SK-N-SH treated with all-trans-retinoic acid at 6 μM for 48 hours (cell line): ENCODE measurements around the gene VPREB1.
"Not testable (repeated sequence)": the region's sequence is repeated elsewhere in the genome, so short reads cannot be mapped to it uniquely, and the experiment has no call there.

Experiments
- ATAC-seq: fragments of 200-7000 bp; cut with Tn5 transposase; 3 replicates; pipeline ENCODE4 v1.9.1; 2020; ENCODE audit warnings: mild to moderate bottlenecking, moderate library complexity
- ARNTL ChIP-seq: fragments of 450-650 bp; formaldehyde crosslinking; IDR thresholded peaks from 2 replicates; pipeline ENCODE4 v1.5.0; 2020; ENCODE audit warnings: low read depth, mild to moderate bottlenecking, moderate library complexity, borderline replicate concordance
- CSDC2 ChIP-seq: fragments of 250-450 bp; sonication (Bioruptor Pico); IDR thresholded peaks from 2 replicates; pipeline ENCODE4 v1.5.0; 2020; ENCODE audit warnings: mild to moderate bottlenecking, moderate library complexity
- ESRRG ChIP-seq: fragments of 250-450 bp; sonication (Bioruptor Pico); IDR thresholded peaks from 2 replicates; pipeline ENCODE4 v1.6.1; 2021; ENCODE audit warnings: mild to moderate bottlenecking
- GLIS3 ChIP-seq: fragments of 250-450 bp; sonication (Bioruptor Pico); IDR thresholded peaks from 2 replicates; pipeline ENCODE4 v1.5.0; 2020; ENCODE audit warnings: mild to moderate bottlenecking, moderate library complexity
- ISL1 ChIP-seq: fragments of 250-450 bp; sonication (Bioruptor Pico); IDR thresholded peaks from 2 replicates; pipeline ENCODE4 v2.1.2; 2022; ENCODE audit warnings: mild to moderate bottlenecking, moderate library complexity
- OSR1 ChIP-seq: fragments of 250-450 bp; sonication (Bioruptor Pico); IDR thresholded peaks from 2 replicates; pipeline ENCODE4 v1.8.0; 2022; ENCODE audit warnings: moderate library complexity, mild to moderate bottlenecking, inconsistent platforms
- PPARA ChIP-seq: fragments of 250-450 bp; sonication (Bioruptor Pico); IDR thresholded peaks from 2 replicates; pipeline ENCODE4 v1.5.0; 2020; ENCODE audit warnings: mild to moderate bottlenecking, borderline replicate concordance
- RARB ChIP-seq: fragments of 250-450 bp; sonication (Bioruptor Pico); IDR thresholded peaks from 2 replicates; pipeline ENCODE4 v1.8.0; 2021; ENCODE audit warnings: mild to moderate bottlenecking, moderate library complexity
- SNAI2 ChIP-seq: fragments of 250-450 bp; sonication (Bioruptor Pico); IDR thresholded peaks from 2 replicates; pipeline ENCODE4 v1.5.0; 2020; ENCODE audit warnings: mild to moderate bottlenecking, moderate library complexity
- TCF4 ChIP-seq: fragments of 250-450 bp; sonication (Bioruptor Pico); IDR thresholded peaks from 2 replicates; pipeline ENCODE4 v1.8.0; 2021; ENCODE audit warnings: mild to moderate bottlenecking, moderate library complexity, borderline replicate concordance
- TOX ChIP-seq: fragments of 250-450 bp; sonication (Bioruptor Pico); IDR thresholded peaks from 2 replicates; pipeline ENCODE4 v1.8.0; 2021; ENCODE audit warnings: mild to moderate bottlenecking, moderate library complexity, borderline replicate concordance
- ZC3H10 ChIP-seq: fragments of 250-450 bp; sonication (Bioruptor Pico); IDR thresholded peaks from 2 replicates; pipeline ENCODE4 v1.5.1; 2021; ENCODE audit warnings: mild to moderate bottlenecking, moderate library complexity
- ZFP3 ChIP-seq: fragments of 250-450 bp; sonication (Bioruptor Pico); IDR thresholded peaks from 2 replicates; pipeline ENCODE4 v1.5.0; 2020; ENCODE audit warnings: mild to moderate bottlenecking, moderate library complexity
- ZFP30 ChIP-seq: fragments of 450-650 bp; formaldehyde crosslinking; IDR thresholded peaks from 2 replicates; pipeline ENCODE4 v1.5.0; 2022; ENCODE audit warnings: mild to moderate bottlenecking, moderate library complexity
- ZNF565 ChIP-seq: fragments of 450-650 bp; formaldehyde crosslinking; conservative IDR thresholded peaks from 2 replicates; pipeline ENCODE4 v1.5.0; 2020; ENCODE audit warnings: low read depth, mild to moderate bottlenecking, moderate library complexity
- ZNF8 ChIP-seq: fragments of 450-650 bp; formaldehyde crosslinking; IDR thresholded peaks from 2 replicates; pipeline ENCODE4 v1.5.0; 2020; ENCODE audit warnings: mild to moderate bottlenecking, moderate library complexity
- TF ChIP-seq, protein P1 (sequence below): fragments of 250-450 bp; sonication (Bioruptor Pico); IDR thresholded peaks from 2 replicates; pipeline ENCODE4 v1.8.0; 2020; ENCODE audit warnings: mild to moderate bottlenecking, moderate library complexity, borderline replicate concordance
- TF ChIP-seq, protein P2 (sequence below): fragments of 250-450 bp; sonication (Bioruptor Pico); IDR thresholded peaks from 2 replicates; pipeline ENCODE4 v1.5.1; 2020; ENCODE audit warnings: low read depth, mild to moderate bottlenecking, moderate library complexity
- TF ChIP-seq, protein P3 (sequence below): fragments of 250-450 bp; sonication (Bioruptor Pico); IDR thresholded peaks from 2 replicates; pipeline ENCODE4 v1.8.0; 2021; ENCODE audit warnings: low read depth, mild to moderate bottlenecking, moderate library complexity, borderline replicate concordance
- TF ChIP-seq, protein P4 (sequence below): fragments of 250-450 bp; sonication (Bioruptor Pico); IDR thresholded peaks from 2 replicates; pipeline ENCODE4 v1.5.1; 2021; ENCODE audit warnings: mild to moderate bottlenecking, moderate library complexity
- TF ChIP-seq, protein P5 (sequence below): fragments of 250-450 bp; sonication (Bioruptor Pico); IDR thresholded peaks from 2 replicates; pipeline ENCODE4 v1.5.0; 2020; ENCODE audit warnings: mild to moderate bottlenecking, moderate library complexity

VPREB1 gene

DNA sequence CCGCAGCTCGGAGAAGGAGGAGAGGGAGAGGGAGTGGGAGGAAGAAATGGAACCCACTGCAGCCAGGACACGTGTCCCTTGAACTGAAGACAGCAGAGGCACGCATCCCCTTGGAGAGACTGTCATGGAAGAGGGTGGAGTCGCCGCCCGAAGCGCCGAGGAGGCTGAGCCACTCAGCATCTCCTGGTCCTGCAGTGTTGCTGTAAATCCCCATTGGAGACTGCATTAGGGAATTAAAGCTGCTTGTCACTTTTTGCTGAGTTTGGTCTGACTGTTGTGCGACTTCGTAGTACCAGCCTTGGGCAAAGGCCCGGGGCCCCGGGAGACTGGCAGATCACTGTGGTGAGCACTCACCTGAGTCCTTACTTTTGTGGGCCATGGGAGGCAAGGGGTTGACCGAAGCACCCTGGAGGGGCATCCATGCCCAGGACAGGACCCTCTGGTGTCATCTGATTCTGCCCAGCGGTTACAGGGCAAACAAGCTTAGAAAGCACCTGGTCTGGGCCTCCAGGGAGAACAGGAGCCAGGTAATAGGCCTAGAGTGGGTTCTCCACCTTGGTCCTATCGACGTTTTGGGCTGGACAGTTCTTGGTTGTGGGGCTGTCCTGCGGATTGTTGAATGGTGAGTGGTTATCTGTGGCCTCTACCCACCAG is 797 bp downstream of the VPREB1 start (continued):
- TF ChIP-seq ZFP3 (no peak), ARNTL (CRISPR knock-in tag) (no peak), ZNF8 (CRISPR knock-in tag) (no peak), RARB (CRISPR knock-in tag) (no peak), TOX (CRISPR knock-in tag) (no peak), CSDC2 (CRISPR knock-in tag) (no peak)
- TF ChIP-seq, all 23 proteins: peak for 0

DNA sequence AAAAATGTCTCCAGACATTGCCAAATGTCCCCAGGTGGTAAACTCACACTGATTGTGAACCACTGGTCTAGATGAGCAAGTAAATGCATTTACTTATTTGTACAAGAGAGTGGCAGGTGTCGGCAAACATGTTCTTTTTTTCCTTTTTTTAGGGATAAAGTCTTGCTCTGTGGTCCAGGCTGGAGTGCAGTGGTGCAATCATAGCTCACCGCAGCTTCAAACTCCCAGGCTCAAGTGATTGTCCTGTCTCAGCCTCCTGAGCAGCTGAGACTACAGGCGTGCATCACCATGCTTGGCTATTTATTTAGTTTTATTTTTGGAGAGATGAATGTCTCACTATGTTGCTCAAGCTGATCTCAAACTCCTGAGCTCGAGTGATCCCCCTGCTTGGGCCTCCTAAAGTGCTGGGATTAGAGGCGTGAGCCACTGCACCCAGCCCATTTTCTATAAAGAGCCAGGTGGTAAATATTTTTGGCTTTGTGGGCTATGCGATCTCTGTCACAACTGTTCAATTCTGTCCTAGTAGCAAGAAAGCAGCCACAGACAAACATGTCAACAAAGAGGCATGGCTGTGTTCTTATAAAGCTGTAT is 1.4 kb downstream of the VPREB1 start:
- TF ChIP-seq, protein P1, sequence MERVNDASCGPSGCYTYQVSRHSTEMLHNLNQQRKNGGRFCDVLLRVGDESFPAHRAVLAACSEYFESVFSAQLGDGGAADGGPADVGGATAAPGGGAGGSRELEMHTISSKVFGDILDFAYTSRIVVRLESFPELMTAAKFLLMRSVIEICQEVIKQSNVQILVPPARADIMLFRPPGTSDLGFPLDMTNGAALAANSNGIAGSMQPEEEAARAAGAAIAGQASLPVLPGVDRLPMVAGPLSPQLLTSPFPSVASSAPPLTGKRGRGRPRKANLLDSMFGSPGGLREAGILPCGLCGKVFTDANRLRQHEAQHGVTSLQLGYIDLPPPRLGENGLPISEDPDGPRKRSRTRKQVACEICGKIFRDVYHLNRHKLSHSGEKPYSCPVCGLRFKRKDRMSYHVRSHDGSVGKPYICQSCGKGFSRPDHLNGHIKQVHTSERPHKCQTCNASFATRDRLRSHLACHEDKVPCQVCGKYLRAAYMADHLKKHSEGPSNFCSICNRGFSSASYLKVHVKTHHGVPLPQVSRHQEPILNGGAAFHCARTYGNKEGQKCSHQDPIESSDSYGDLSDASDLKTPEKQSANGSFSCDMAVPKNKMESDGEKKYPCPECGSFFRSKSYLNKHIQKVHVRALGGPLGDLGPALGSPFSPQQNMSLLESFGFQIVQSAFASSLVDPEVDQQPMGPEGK: no peak
- TF ChIP-seq GLIS3 (no peak), PPARA (CRISPR knock-in tag) (no peak), TCF4 (no peak), ZFP30 (CRISPR knock-in tag) (no peak), ARNTL (CRISPR knock-in tag) (no peak), ESRRG (no peak)
- TF ChIP-seq, protein P2, sequence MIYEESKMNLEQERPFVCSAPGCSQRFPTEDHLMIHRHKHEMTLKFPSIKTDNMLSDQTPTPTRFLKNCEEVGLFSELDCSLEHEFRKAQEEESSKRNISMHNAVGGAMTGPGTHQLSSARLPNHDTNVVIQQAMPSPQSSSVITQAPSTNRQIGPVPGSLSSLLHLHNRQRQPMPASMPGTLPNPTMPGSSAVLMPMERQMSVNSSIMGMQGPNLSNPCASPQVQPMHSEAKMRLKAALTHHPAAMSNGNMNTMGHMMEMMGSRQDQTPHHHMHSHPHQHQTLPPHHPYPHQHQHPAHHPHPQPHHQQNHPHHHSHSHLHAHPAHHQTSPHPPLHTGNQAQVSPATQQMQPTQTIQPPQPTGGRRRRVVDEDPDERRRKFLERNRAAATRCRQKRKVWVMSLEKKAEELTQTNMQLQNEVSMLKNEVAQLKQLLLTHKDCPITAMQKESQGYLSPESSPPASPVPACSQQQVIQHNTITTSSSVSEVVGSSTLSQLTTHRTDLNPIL (CRISPR knock-in tag): no peak
- TF ChIP-seq, protein P3, sequence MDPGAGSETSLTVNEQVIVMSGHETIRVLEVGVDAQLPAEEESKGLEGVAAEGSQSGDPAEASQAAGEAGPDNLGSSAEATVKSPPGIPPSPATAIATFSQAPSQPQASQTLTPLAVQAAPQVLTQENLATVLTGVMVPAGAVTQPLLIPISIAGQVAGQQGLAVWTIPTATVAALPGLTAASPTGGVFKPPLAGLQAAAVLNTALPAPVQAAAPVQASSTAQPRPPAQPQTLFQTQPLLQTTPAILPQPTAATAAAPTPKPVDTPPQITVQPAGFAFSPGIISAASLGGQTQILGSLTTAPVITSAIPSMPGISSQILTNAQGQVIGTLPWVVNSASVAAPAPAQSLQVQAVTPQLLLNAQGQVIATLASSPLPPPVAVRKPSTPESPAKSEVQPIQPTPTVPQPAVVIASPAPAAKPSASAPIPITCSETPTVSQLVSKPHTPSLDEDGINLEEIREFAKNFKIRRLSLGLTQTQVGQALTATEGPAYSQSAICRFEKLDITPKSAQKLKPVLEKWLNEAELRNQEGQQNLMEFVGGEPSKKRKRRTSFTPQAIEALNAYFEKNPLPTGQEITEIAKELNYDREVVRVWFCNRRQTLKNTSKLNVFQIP (CRISPR knock-in tag): no peak

DNA sequence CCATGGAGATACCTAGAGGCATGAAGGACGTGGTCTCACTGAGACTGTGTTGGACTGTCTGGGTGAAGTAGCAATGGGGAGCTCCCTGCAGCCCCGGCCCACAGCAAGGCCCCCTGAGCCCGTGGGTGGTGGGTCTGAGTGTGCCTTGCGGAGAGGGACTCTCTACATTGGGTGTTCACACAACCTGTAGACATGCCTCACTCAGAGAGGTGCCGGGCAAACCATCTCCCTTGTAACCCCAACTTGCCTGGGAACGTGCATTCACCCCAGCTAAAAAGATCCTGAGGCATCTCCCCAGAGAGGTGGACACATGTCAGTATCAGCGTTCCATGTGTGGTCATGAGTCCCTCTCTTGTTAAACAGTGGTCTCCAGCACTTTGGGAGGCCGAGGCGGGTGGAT is 2.1 kb downstream of the VPREB1 start:
- no peak for TF ChIP-seq ZNF565
- TF ChIP-seq SNAI2: no peak
- TF ChIP-seq OSR1 (CRISPR knock-in tag): no peak
- TF ChIP-seq ESRRG: no peak
- TF ChIP-seq ISL1 (CRISPR knock-in tag): no peak
- TF ChIP-seq TOX (CRISPR knock-in tag): no peak
- TF ChIP-seq, protein P4, sequence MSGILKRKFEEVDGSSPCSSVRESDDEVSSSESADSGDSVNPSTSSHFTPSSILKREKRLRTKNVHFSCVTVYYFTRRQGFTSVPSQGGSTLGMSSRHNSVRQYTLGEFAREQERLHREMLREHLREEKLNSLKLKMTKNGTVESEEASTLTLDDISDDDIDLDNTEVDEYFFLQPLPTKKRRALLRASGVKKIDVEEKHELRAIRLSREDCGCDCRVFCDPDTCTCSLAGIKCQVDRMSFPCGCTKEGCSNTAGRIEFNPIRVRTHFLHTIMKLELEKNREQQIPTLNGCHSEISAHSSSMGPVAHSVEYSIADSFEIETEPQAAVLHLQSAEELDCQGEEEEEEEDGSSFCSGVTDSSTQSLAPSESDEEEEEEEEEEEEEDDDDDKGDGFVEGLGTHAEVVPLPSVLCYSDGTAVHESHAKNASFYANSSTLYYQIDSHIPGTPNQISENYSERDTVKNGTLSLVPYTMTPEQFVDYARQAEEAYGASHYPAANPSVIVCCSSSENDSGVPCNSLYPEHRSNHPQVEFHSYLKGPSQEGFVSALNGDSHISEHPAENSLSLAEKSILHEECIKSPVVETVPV (CRISPR knock-in tag): no peak
- no peak for TF ChIP-seq ARNTL (CRISPR knock-in tag)
- ATAC-seq: no peak

More for the DNA sequence above, 1.4 kb downstream of the VPREB1 start:
- no peak for ATAC-seq

DNA sequence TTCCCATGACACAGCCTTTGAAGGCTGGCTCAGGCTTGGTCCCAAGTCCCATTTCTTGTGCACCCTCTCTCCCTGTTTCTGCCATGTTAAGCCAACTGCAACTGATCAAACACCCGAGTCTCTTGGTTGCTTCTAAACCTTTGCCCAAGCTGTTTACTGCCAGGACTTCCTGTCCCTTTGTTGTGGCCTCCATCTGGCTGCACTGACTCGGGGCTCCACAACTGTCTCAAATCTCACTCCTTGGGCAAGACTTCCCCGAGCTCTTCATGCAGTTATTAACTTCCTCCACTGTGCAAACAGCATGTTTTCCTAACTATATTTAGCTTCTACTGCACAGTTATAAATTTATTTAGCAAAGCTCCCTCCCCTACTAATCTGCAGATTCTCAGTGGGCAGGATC is 4.3 kb downstream of the VPREB1 start:
- TF ChIP-seq, protein P5, sequence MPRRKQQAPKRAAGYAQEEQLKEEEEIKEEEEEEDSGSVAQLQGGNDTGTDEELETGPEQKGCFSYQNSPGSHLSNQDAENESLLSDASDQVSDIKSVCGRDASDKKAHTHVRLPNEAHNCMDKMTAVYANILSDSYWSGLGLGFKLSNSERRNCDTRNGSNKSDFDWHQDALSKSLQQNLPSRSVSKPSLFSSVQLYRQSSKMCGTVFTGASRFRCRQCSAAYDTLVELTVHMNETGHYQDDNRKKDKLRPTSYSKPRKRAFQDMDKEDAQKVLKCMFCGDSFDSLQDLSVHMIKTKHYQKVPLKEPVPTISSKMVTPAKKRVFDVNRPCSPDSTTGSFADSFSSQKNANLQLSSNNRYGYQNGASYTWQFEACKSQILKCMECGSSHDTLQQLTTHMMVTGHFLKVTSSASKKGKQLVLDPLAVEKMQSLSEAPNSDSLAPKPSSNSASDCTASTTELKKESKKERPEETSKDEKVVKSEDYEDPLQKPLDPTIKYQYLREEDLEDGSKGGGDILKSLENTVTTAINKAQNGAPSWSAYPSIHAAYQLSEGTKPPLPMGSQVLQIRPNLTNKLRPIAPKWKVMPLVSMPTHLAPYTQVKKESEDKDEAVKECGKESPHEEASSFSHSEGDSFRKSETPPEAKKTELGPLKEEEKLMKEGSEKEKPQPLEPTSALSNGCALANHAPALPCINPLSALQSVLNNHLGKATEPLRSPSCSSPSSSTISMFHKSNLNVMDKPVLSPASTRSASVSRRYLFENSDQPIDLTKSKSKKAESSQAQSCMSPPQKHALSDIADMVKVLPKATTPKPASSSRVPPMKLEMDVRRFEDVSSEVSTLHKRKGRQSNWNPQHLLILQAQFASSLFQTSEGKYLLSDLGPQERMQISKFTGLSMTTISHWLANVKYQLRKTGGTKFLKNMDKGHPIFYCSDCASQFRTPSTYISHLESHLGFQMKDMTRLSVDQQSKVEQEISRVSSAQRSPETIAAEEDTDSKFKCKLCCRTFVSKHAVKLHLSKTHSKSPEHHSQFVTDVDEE (CRISPR knock-in tag): no peak
- TF ChIP-seq, protein P2 (CRISPR knock-in tag): no peak
- no peak for TF ChIP-seq ESRRG
- TF ChIP-seq OSR1 (CRISPR knock-in tag): no peak
- no peak for TF ChIP-seq SNAI2
- TF ChIP-seq ZC3H10: no peak
- no peak for ATAC-seq

DNA sequence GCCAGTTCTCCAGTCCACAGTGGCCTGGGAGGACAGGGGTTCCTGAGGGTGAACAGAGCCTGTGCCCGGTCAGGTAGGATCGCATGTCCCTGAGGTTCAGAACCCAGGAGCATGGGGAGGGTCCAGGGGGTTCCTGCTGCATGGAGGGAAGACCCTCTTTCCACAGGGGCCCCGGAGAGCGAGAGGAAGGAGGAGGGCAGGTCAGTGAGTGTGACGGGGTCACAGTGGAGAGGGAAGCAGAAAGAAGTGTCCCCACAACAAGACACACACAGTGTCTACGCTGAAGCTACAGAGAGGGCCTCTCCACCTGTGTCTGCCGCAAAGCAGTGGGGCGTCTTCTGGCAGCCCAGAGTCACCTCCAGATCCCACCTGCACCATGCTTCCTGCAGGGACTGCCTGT is 6.1 kb downstream of the VPREB1 start:
- not testable (repeated sequence) for ATAC-seq

DNA sequence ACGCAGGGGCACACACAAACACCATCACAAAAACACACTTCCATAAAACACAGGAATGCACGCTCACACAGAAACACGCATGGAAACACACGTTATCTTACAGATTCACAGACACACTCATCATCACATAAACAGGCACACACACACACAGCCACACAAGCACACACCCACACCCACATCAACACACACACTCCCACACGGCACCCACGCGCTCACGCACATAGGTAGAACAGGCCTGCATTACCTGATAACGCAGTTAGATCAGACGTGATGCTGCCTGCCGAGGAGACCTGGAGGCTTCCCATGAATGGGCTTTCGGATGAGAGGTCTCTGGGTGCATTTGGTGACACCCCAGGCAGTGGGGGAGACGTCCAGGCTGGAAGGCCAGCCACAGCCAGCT is 11.5 kb downstream of the VPREB1 start:
- not testable (repeated sequence) for ATAC-seq

DNA sequence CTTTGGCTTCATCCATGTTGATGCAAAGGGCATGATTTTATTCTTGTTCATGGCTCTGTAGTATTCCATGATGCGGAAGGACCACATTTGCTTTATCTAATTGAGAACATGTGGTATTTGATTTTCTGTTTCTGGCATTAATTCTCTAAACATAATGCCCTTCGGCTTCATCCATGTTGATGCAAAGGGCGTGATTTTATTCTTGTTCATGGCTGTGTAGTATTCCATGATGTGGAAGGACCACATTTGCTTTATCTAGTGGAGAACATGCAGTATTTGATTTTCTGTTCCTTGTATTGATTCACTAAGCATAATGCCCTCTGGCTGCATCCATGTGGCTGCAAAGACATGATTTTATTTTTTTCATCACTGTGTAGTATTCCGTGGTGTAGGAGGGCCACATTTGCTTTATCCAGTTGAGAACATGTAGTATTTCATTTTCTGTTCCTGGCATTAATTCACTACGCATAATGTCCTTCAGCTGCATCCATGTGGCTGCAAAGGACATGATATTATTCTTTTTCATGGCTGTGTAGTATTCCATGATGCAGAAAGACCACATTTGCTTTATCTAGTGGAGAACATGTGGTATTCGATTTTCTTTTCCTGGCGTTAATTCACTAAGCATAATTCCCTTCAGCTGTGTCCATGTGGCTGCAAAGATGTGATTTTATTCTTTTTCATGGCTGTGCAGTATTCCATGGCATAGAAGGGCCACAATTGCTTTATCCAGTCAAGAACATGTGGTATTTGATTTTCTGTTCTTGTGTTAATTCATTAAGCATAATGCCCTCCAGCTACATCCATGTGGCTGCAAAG is 14.2 kb downstream of the VPREB1 start:
- ATAC-seq: not testable (repeated sequence)
